Lung (tissue), 12 donors: ENCODE data around the gene ITGBL1. TPM values are rescaled to one million over a fixed set of nuclear protein-coding genes. Genes with fewer than 3 reads are reported as not detected.
"Not testable (repeated sequence)": the region's sequence is repeated elsewhere in the genome, so short reads cannot be mapped to it uniquely, and the experiment has no call there.

Experiments
- ATAC-seq: fragments of 200-7000 bp; cut with Tn5 transposase; one replicate; pipeline ENCODE4 v1.9.1; 2020; ENCODE audit warnings: moderate number of reproducible peaks; ENCODE audit not compliant: insufficient read depth, low FRiP score
- DNase-seq, 3 donors: peaks; one replicate each; pipeline ENCODE4 v3.0.0-alpha.2; 2013 to 2017
- H3K27ac ChIP-seq, 2 donors: one replicate each; pipeline ENCODE4 v1.5.1; 2013; ENCODE audit warnings: mild to moderate bottlenecking in 2 of 2, moderate library complexity in 2 of 2, control low read depth in 1 of 2, inconsistent platforms in 1 of 2, low read depth in 1 of 2, low read length in 1 of 2
- H3K27me3 ChIP-seq, 3 donors: one replicate each; pipeline ENCODE4 v1.5.1; 2013; ENCODE audit warnings: low read length in 2 of 3; ENCODE audit not compliant: control insufficient read depth in 3 of 3, insufficient read depth in 3 of 3
- H3K36me3 ChIP-seq, 4 donors: one replicate each; pipeline ENCODE4 v1.5.1; 2013; ENCODE audit warnings: low read length in 4 of 4, mild to moderate bottlenecking in 1 of 4, moderate library complexity in 1 of 4; ENCODE audit not compliant: control insufficient read depth in 4 of 4, insufficient read depth in 4 of 4
- H3K4me1 ChIP-seq, 5 donors: one replicate each; pipeline ENCODE4 v1.5.1; 2013; ENCODE audit warnings: low read length in 5 of 5, mild to moderate bottlenecking in 2 of 5, moderate library complexity in 1 of 5; ENCODE audit not compliant: control insufficient read depth in 5 of 5, insufficient read depth in 5 of 5
- H3K4me3 ChIP-seq: one replicate; pipeline ENCODE4 v1.5.1; 2013; ENCODE audit warnings: mild to moderate bottlenecking, control low read depth, moderate library complexity
- H3K9ac ChIP-seq, 2 donors: one replicate each; pipeline ENCODE4 v1.5.1; 2013; ENCODE audit warnings: low read length in 2 of 2, control low read depth in 1 of 2; ENCODE audit not compliant: insufficient read depth in 1 of 2
- H3K9me3 ChIP-seq, 4 donors: one replicate each; pipeline ENCODE4 v1.5.1; 2013; ENCODE audit warnings: low read length in 3 of 4, mild to moderate bottlenecking in 1 of 4, moderate library complexity in 1 of 4; ENCODE audit not compliant: control insufficient read depth in 4 of 4, insufficient read depth in 3 of 4
- WGBS, 2 donors: extraction: QIAGEN DNeasy Blood & Tissue Kit; methylation state at CpG; one replicate each; pipeline ENCODE4 v1.1.7; 2013; 5-methylcytosine and 5-hydroxymethylcytosine counted together
- polyA plus RNA-seq, 2 donors: library from polyadenylated mRNA; stranded (reverse); fragments of 200-250 nt; gene quantifications; one replicate each; pipeline ENCODE4 v1.2.1, GENCODE V29; 2013
- total RNA-seq, 2 donors: library from RNA; depleted of rRNA in 1 of 2; stranded (reverse); fragments of >200 nt in 1 of 2; gene quantifications; one replicate each; pipeline ENCODE4 v1.2.1, GENCODE V29; 2014 to 2021
- TF ChIP-seq, protein P1 (sequence below): IDR thresholded peaks from 2 replicates; pipeline ENCODE4 v1.5.1; 2012; ENCODE audit warnings: mild to moderate bottlenecking; ENCODE audit errors: control extremely low read depth, extremely low read depth
- donor health status: control.
- donor health status: control.
- donor health status: Bipolar disorder and iron deficiency.
- donor health status: healthy.
- donor health status: DM: yes; HTN: yes; CAD: no.

The ITGBL1 gene
- total and polyA plus RNA-seq, 4 donors = 1.1 to 7.2 (median 4.0) TPM

DNA sequence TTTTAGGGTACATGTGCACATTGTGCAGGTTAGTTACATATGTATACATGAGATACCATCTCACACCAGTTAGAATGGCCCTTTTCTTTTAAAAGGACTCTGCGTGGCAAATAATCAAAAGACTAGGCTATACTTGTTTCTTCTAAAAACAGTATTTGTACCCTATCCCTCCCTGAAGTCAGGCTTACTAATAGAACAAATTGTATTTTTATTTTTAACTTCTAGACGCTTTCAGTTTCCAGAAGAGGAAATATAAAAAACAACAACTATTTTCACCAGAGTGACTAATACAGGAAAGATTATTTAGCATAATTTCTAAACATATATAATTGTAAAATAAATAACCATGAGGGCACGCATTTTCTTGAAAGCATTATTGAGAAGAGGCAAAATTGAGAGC lies 83.6 kb downstream of the ITGBL1 start:
- no peaks in the 10 kb centered on the region for H3K36me3 ChIP-seq
- TF ChIP-seq, protein P1, sequence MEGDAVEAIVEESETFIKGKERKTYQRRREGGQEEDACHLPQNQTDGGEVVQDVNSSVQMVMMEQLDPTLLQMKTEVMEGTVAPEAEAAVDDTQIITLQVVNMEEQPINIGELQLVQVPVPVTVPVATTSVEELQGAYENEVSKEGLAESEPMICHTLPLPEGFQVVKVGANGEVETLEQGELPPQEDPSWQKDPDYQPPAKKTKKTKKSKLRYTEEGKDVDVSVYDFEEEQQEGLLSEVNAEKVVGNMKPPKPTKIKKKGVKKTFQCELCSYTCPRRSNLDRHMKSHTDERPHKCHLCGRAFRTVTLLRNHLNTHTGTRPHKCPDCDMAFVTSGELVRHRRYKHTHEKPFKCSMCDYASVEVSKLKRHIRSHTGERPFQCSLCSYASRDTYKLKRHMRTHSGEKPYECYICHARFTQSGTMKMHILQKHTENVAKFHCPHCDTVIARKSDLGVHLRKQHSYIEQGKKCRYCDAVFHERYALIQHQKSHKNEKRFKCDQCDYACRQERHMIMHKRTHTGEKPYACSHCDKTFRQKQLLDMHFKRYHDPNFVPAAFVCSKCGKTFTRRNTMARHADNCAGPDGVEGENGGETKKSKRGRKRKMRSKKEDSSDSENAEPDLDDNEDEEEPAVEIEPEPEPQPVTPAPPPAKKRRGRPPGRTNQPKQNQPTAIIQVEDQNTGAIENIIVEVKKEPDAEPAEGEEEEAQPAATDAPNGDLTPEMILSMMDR = no peak
- no peak for ATAC-seq
- no peak overlapping the region for H3K4me3 ChIP-seq
- no peaks in the 10 kb centered on the region for H3K27me3 ChIP-seq
- H3K4me1 ChIP-seq = no peaks in the 10 kb centered on the region
- no peak overlapping the region for H3K9ac ChIP-seq
- no peak overlapping the region for H3K27ac ChIP-seq
- DNase-seq = no peak
- 63 to 65% methylated on average over 3 of the region's 3 CpGs for WGBS, 2 donors
- H3K9me3 ChIP-seq = no peaks in the 10 kb centered on the region

DNA sequence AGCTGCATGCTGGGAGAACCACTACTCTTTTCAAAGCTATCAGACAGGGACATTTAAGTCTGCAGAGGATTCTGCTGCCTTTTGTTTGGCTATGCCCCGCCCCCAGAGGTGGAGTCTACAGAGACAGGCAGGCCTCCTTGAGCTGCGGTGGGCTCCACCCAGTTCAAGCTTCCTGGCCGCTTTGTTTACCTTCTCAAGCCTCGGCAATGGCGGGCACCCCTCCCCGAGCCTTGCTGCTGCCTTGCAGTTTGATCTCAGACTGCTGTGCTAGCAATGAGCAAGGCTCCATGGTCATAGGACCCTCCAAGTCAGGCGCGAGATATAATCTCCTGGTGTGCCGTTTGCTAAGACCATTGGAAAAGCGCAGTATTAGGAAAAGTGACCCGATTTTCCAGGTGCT lies 92.1 kb downstream of the ITGBL1 start:
- DNase-seq, H3K9ac ChIP-seq, H3K9me3 ChIP-seq, H3K36me3 ChIP-seq, H3K27me3 ChIP-seq, H3K4me3 ChIP-seq, H3K4me1 ChIP-seq, H3K27ac ChIP-seq, ATAC-seq: not testable (repeated sequence)
- WGBS, 2 donors = 85 to 86% methylated on average over 11 of the region's 11 CpGs

DNA sequence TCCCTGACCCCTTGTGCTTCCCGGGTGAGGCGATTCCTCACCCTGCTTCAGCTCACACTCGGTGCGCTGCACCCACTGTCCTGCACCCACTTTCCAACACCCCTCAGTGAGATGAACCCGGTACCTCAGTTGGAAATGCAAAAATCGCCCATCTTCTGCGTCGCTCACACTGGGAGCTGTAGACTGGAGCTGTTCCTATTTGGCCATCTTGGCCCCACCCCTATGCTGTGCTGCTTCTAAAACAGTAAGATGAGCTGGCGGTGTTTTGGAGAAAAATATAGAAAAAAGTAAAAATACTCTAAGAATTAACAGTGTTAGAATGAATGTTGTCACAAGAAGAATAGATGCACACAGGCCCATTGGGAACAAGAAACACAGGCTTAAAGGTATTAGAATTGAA lies 92.5 kb downstream of the ITGBL1 start:
- 92 to 97% methylated on average over 9 of the region's 9 CpGs for WGBS, 2 donors
- TF ChIP-seq, protein P1 = no peak
- Histone ChIP-seq H3K9me3 (peaks cover 0 to 2% (median 0%) of the 10 kb centered on the region in 4 donors), H3K27me3 (no peaks in the 10 kb centered on the region), H3K9ac (no peak overlapping the region), H3K36me3 (no peaks in the 10 kb centered on the region), H3K4me3 (no peak overlapping the region), H3K27ac (no peak overlapping the region), H3K4me1 (no peaks in the 10 kb centered on the region)
- DNase-seq (no peak), ATAC-seq (no peak)

DNA sequence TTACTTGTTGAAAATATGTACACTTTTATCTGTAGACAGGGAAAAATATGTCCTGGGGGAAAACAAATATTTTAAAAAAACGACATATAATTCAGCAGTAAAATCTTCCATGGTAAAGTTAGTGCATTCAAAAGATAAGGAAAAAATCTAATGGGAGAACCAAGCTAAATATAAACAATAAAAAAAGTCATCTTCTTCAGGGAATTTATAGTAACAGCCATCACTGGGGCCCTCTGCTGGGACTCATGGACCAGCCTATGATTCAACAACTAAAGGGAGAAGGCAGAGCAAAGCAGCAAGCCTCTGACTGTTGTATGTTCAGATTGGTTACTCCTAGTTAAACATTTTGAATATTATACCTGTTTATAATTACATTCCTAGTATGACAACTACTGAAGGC lies 93.0 kb downstream of the ITGBL1 start:
- Histone ChIP-seq H3K4me1 (no peaks in the 10 kb centered on the region), H3K27ac (no peak overlapping the region), H3K9me3 (peaks cover 0 to 2% (median 0%) of the 10 kb centered on the region in 4 donors), H3K36me3 (no peaks in the 10 kb centered on the region), H3K27me3 (no peaks in the 10 kb centered on the region), H3K4me3 (no peak overlapping the region), H3K9ac (no peak overlapping the region)
- DNase-seq (no peak), ATAC-seq (no peak)
- 51 to 74% methylated on average over 1 of the region's 1 CpG for WGBS, 2 donors
- TF ChIP-seq, protein P1 = no peak
